ENCODE measurements around the gene EVI2B.

EVI2B gene

DNA sequence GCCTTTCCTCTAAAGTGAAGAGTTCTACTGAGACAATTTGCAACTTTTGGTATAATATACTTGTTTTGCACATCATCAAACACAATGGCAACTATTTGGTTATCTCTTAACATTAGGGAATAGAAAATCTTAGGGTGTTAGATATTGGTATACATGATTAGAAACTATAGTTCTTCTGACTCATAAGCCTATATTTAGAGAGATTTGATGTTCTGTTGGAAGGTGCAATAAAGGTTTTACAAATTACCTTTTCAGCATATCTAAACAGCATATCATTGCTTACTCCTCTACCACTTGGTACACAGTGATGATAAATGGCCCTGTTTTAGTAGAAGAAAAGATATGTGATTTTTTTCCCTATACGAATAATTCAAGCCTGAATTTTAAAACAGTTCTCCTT is 6.2 kb downstream of the EVI2B start:
- no peak overlapping the region for H4K91ac ChIP-seq (ENCODE audit: low read depth, low read length, poor library complexity)
- no CpG with 5 or more reads among the region's 1 CpG for WGBS, 2 donors (ENCODE audit: extremely low coverage in 2 of 2, insufficient read length in 2 of 2, insufficient replicate concordance in 1 of 2)
- no peak for DNase-seq (ENCODE audit: low spot score)
- H3K9ac ChIP-seq (ENCODE audit: low read depth, low read length, poor library complexity), result no peak overlapping the region
- no peak overlapping the region for H2BK5ac ChIP-seq (ENCODE audit: low read length)
- H3K4ac ChIP-seq (ENCODE audit: low read length), result no peak overlapping the region
- H3K27ac ChIP-seq (replicated peaks; ENCODE audit: low read length), result no peak overlapping the region
- no peak overlapping the region for H3K14ac ChIP-seq (ENCODE audit: low read length)
- no peak overlapping the region for H4K8ac ChIP-seq (ENCODE audit: low read depth, low read length)
- no peak overlapping the region for H2BK12ac ChIP-seq (ENCODE audit: low read length)
- no peaks in the 10 kb centered on the region for H3K79me1 ChIP-seq (ENCODE audit: low read depth, low read length)
- no peak overlapping the region for H2AK5ac ChIP-seq (ENCODE audit: low read depth, low read length)
- no peak overlapping the region for H3K4me2 ChIP-seq (ENCODE audit: insufficient read depth, low read length, poor library complexity, severe bottlenecking)
- H2BK120ac ChIP-seq (ENCODE audit: low read depth, low read length), result no peak overlapping the region
- H3K18ac ChIP-seq (ENCODE audit: low read length), result no peak overlapping the region
- H3K4me3 ChIP-seq (ENCODE audit: low read length in 2 of 2), result no peak overlapping the region
- H3K27me3 ChIP-seq (ENCODE audit: control insufficient read depth in 3 of 3, insufficient read depth in 3 of 3, low read depth in 1 of 3, low read length in 3 of 3), result no peaks in the 10 kb centered on the region
- H3K4me1 ChIP-seq (ENCODE audit: control insufficient read depth in 2 of 2, insufficient read depth in 1 of 2, low read depth in 1 of 2, low read length in 2 of 2), result no peaks in the 10 kb centered on the region
- no peak overlapping the region for H2BK15ac ChIP-seq (ENCODE audit: low read length)
- H3K23ac ChIP-seq (ENCODE audit: low read depth, low read length, poor library complexity), result no peak overlapping the region
- no peaks in the 10 kb centered on the region for H3K9me3 ChIP-seq (replicated peaks in 1 of 2; ENCODE audit: control insufficient read depth in 2 of 2, insufficient read depth in 1 of 2, low read depth in 1 of 2, low read length in 2 of 2)
- no peak overlapping the region for H2AFZ ChIP-seq (ENCODE audit: low read length)
- H3K36me3 ChIP-seq (replicated peaks in 1 of 2; ENCODE audit: control insufficient read depth in 2 of 2, insufficient read depth in 2 of 2, low read length in 2 of 2), result peaks cover 3% of the 10 kb centered on the region in 2 donors

DNA sequence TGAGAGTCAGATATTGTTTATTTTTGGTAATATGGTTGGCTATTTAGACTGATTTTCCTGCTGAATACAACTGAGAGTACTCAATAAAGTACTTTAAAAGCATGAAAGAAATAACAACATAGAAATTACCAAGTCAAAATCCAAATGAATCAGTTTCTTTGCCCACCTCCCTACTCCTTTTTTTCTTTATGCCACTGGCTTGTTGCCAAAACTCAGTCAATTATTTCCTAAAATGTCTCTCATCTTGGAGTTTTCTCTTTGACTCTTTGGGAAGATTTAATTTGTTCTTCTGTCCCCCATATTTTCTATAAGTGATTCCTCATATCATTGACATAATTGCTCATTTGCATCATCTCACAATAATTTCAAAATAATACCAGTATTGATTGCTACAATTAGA is 14.2 kb downstream of the EVI2B start:
- Histone ChIP-seq H3K9me3 (replicated peaks in 1 of 2; ENCODE audit: control insufficient read depth in 2 of 2, insufficient read depth in 1 of 2, low read depth in 1 of 2, low read length in 2 of 2) (no peaks in the 10 kb centered on the region), H3K23ac (ENCODE audit: low read depth, low read length, poor library complexity) (no peak overlapping the region), H3K79me1 (ENCODE audit: low read depth, low read length) (no peaks in the 10 kb centered on the region), H2BK5ac (ENCODE audit: low read length) (no peak overlapping the region), H3K9ac (ENCODE audit: low read depth, low read length, poor library complexity) (no peak overlapping the region), H3K18ac (ENCODE audit: low read length) (no peak overlapping the region), H3K27ac (replicated peaks; ENCODE audit: low read length) (no peak overlapping the region), H2BK15ac (ENCODE audit: low read length) (no peak overlapping the region), H2AK5ac (ENCODE audit: low read depth, low read length) (no peak overlapping the region), H4K8ac (ENCODE audit: low read depth, low read length) (no peak overlapping the region), H4K91ac (ENCODE audit: low read depth, low read length, poor library complexity) (no peak overlapping the region), H3K4me2 (ENCODE audit: insufficient read depth, low read length, poor library complexity, severe bottlenecking) (no peak overlapping the region), H3K4ac (ENCODE audit: low read length) (no peak overlapping the region), H3K14ac (ENCODE audit: low read length) (no peak overlapping the region), H2AFZ (ENCODE audit: low read length) (no peak overlapping the region), H3K4me1 (ENCODE audit: control insufficient read depth in 2 of 2, insufficient read depth in 1 of 2, low read depth in 1 of 2, low read length in 2 of 2) (peaks cover 0 to 2% of the 10 kb centered on the region in 2 donors), H3K27me3 (ENCODE audit: control insufficient read depth in 3 of 3, insufficient read depth in 3 of 3, low read depth in 1 of 3, low read length in 3 of 3) (no peaks in the 10 kb centered on the region), H2BK12ac (ENCODE audit: low read length) (no peak overlapping the region), H3K4me3 (ENCODE audit: low read length in 2 of 2) (no peak overlapping the region), H3K36me3 (replicated peaks in 1 of 2; ENCODE audit: control insufficient read depth in 2 of 2, insufficient read depth in 2 of 2, low read length in 2 of 2) (no peaks in the 10 kb centered on the region), H2BK120ac (ENCODE audit: low read depth, low read length) (no peak overlapping the region)
- DNase-seq (ENCODE audit: low spot score), result no peak

DNA sequence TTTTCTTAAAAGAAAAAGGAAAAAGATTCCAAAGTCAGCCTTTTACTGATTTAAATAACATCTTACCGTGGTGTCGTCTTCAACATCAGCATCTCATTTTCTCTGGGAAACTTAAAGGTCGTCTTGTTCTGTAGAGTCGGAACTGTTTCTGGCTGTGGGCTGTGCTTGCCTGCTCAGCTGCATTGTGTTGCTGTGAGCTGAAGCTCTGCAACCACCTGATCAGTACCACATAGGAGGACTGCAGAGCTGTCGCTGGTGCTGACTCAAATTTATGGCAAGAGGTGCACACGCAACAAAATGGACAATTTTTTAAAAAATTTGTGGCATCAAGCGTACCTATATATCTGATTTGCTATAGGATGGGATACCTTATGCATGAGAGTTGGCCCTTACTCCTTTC is 16.8 kb downstream of the EVI2B start, which contains the start of gene OMG:
Gene OMG (minus strand): TSS at position 150 of the 400 bp plus-strand sequence. CDS start 908 bp downstream, outside the sequence.
- no peaks in the 10 kb centered on the region for H3K9me3 ChIP-seq (replicated peaks in 1 of 2; ENCODE audit: control insufficient read depth in 2 of 2, insufficient read depth in 1 of 2, low read depth in 1 of 2, low read length in 2 of 2)
- H3K4me1 ChIP-seq (ENCODE audit: control insufficient read depth in 2 of 2, insufficient read depth in 1 of 2, low read depth in 1 of 2, low read length in 2 of 2), result peaks cover 0 to 2% of the 10 kb centered on the region in 2 donors
- no peak within 1 kb of the TSS for H2BK120ac ChIP-seq (ENCODE audit: low read depth, low read length)
- no peaks in the 10 kb centered on the region for H3K79me1 ChIP-seq (ENCODE audit: low read depth, low read length)
- no peak within 1 kb of the TSS for H3K18ac ChIP-seq (ENCODE audit: low read length)
- H2BK15ac ChIP-seq (ENCODE audit: low read length), result no peak within 1 kb of the TSS
- no peak within 1 kb of the TSS for H4K8ac ChIP-seq (ENCODE audit: low read depth, low read length)
- no peak within 1 kb of the TSS for H3K14ac ChIP-seq (ENCODE audit: low read length)
- no CpG with 5 or more reads among the region's 7 CpGs for WGBS, 2 donors (ENCODE audit: extremely low coverage in 2 of 2, insufficient read length in 2 of 2, insufficient replicate concordance in 1 of 2)
- H3K27ac ChIP-seq (replicated peaks; ENCODE audit: low read length), result no peak within 1 kb of the TSS
- no peak within 1 kb of the TSS for H2BK12ac ChIP-seq (ENCODE audit: low read length)
- H3K27me3 ChIP-seq (ENCODE audit: control insufficient read depth in 3 of 3, insufficient read depth in 3 of 3, low read depth in 1 of 3, low read length in 3 of 3), result no peaks in the 10 kb centered on the region
- no peak within 1 kb of the TSS for H2AK5ac ChIP-seq (ENCODE audit: low read depth, low read length)
- H3K36me3 ChIP-seq (replicated peaks in 1 of 2; ENCODE audit: control insufficient read depth in 2 of 2, insufficient read depth in 2 of 2, low read length in 2 of 2), result peaks cover 0 to 5% of the 10 kb centered on the region in 2 donors
- no peak within 1 kb of the TSS for H4K91ac ChIP-seq (ENCODE audit: low read depth, low read length, poor library complexity)
- H3K4ac ChIP-seq (ENCODE audit: low read length), result no peak within 1 kb of the TSS
- H2BK5ac ChIP-seq (ENCODE audit: low read length), result no peak within 1 kb of the TSS
- no peak within 1 kb of the TSS for H3K4me3 ChIP-seq (ENCODE audit: low read length in 2 of 2)
- no peak within 1 kb of the TSS for H3K4me2 ChIP-seq (ENCODE audit: insufficient read depth, low read length, poor library complexity, severe bottlenecking)
- H3K23ac ChIP-seq (ENCODE audit: low read depth, low read length, poor library complexity), result no peak within 1 kb of the TSS
- no peak within 1 kb of the TSS for H2AFZ ChIP-seq (ENCODE audit: low read length)
- no peak within 1 kb of the TSS for H3K9ac ChIP-seq (ENCODE audit: low read depth, low read length, poor library complexity)
- DNase-seq (ENCODE audit: low spot score), result peak; percentile 4

DNA sequence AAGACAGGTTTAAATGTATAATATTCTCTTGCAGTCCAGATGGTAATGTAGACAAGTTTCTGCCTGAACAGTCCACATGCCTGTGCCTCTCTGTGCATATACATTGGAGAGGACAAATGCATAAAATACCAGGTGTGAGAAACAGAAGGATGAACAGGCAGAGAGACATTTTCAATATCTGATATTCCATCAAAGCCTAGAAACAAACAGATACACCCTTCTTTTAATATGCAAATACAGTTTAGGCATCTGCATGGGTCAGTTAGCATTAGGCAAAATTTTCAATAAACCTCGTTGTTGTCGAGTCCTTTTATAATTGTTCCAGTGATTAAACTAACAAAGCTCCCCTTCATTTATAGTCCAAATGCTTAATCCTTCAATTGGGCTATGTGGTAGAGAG is 17.7 kb downstream of the EVI2B start:
- no peak overlapping the region for H2AK5ac ChIP-seq (ENCODE audit: low read depth, low read length)
- H3K36me3 ChIP-seq (replicated peaks in 1 of 2; ENCODE audit: control insufficient read depth in 2 of 2, insufficient read depth in 2 of 2, low read length in 2 of 2), result peaks cover 3 to 13% of the 10 kb centered on the region in 2 donors
- H3K27me3 ChIP-seq (ENCODE audit: control insufficient read depth in 3 of 3, insufficient read depth in 3 of 3, low read depth in 1 of 3, low read length in 3 of 3), result no peaks in the 10 kb centered on the region
- no peak overlapping the region for H2BK15ac ChIP-seq (ENCODE audit: low read length)
- H3K4ac ChIP-seq (ENCODE audit: low read length), result no peak overlapping the region
- H3K4me1 ChIP-seq (ENCODE audit: control insufficient read depth in 2 of 2, insufficient read depth in 1 of 2, low read depth in 1 of 2, low read length in 2 of 2), result peaks cover 0 to 2% of the 10 kb centered on the region in 2 donors
- H3K9me3 ChIP-seq (replicated peaks in 1 of 2; ENCODE audit: control insufficient read depth in 2 of 2, insufficient read depth in 1 of 2, low read depth in 1 of 2, low read length in 2 of 2), result no peaks in the 10 kb centered on the region
- no peak overlapping the region for H3K9ac ChIP-seq (ENCODE audit: low read depth, low read length, poor library complexity)
- no peaks in the 10 kb centered on the region for H3K79me1 ChIP-seq (ENCODE audit: low read depth, low read length)
- no peak for DNase-seq (ENCODE audit: low spot score)
- no peak overlapping the region for H4K91ac ChIP-seq (ENCODE audit: low read depth, low read length, poor library complexity)
- no peak overlapping the region for H3K23ac ChIP-seq (ENCODE audit: low read depth, low read length, poor library complexity)
- H4K8ac ChIP-seq (ENCODE audit: low read depth, low read length), result no peak overlapping the region
- no peak overlapping the region for H3K4me3 ChIP-seq (ENCODE audit: low read length in 2 of 2)
- no CpG with 5 or more reads among the region's 2 CpGs for WGBS, 2 donors (ENCODE audit: extremely low coverage in 2 of 2, insufficient read length in 2 of 2, insufficient replicate concordance in 1 of 2)
- no peak overlapping the region for H2BK12ac ChIP-seq (ENCODE audit: low read length)
- no peak overlapping the region for H2BK5ac ChIP-seq (ENCODE audit: low read length)
- no peak overlapping the region for H3K14ac ChIP-seq (ENCODE audit: low read length)
- H3K27ac ChIP-seq (replicated peaks; ENCODE audit: low read length), result no peak overlapping the region
- H3K4me2 ChIP-seq (ENCODE audit: insufficient read depth, low read length, poor library complexity, severe bottlenecking), result no peak overlapping the region
- no peak overlapping the region for H2AFZ ChIP-seq (ENCODE audit: low read length)
- no peak overlapping the region for H2BK120ac ChIP-seq (ENCODE audit: low read depth, low read length)
- no peak overlapping the region for H3K18ac ChIP-seq (ENCODE audit: low read length)
